NCI-H1436 (cell line): ENCODE results near the gene COL9A3.
A peak's percentile ranks its signal among the peaks of the same experiment; 100 is the strongest.

Experiments used
- DNase-seq: peaks from one replicate; lab custom pipeline; 2025; lab: John Stamatoyannopoulos, UW

The COL9A3 gene

DNA sequence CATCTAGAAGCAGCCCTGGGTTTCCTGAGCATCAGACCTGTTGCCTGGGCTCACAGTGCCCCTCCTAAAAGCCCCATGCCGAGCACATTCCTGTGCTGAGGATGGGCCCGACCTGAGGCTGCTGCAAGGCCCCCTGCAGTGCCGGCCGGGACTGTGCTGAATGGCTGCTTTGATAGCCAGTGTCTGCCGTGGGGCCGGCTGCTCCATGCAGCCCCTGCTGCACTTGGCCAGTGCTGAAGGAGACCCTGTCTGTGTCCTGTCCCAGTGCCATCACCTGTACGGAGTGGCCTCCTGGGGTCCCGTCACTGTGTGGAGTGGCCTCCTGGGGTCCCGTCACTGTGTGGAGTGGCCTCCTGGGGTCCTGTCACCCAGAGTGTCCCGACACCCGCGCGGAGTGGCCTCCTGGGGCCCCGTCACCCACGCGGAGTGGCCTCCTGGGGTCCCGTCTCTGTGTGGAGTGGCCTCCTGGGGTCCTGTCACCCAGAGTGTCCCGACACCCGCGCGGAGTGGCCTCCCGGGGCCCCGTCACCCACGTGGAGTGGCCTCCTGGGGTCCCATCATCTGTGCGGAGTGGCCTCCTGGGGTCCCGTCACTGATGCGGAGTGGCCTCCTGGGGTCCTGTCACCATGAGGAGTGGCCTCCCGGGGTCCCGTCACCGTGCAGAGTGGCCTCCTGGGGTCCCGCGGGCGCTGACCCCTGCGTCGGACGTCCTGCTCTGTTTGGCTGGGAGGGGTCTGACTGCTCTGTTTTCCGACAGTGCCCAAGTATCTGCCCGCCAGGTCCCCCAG lies 7.0 kb downstream of the COL9A3 start:
- DNase-seq, result no peak

DNA sequence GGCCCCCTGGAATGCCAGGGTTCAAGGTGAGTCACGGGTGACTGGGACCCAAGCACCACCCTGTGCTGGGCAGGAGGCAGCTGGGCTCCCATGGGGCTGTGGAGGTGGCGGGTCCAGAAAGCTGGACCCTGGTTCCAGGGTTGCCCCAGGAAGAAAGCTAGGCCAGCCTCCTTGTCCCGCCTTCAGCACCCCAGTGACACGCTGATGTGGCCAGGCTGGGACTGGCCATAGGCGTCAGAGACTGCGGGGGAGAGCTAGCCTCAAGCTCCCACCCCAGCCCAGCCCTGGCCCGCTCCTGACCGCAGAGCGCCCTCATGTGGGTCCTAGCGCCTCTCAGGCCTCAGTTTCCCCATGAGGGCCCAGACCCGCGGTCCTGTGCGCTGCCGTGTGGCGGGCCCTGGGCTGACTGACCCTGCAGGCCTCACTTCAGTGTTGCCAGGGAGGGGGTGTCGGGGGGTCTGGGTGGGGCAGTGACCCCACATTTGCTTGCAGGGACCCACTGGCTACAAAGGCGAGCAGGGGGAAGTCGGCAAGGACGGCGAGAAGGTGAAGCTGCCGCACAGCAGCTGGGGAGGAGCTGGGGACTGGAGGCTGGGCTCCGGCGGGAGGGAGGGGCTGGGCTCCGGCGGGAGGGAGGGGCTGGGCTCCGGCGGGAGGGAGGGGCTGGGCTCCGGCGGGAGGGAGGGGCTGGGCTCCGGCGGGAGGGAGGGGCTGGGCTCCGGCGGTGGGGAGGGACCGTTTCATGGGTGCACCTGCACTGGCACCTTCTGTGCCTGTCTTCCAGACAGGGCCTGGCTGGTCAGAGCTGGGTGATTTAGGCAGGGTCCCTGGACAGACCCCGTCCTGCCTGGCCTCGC lies 7.9 kb downstream of the COL9A3 start:
- peak; percentile 52 for DNase-seq

DNA sequence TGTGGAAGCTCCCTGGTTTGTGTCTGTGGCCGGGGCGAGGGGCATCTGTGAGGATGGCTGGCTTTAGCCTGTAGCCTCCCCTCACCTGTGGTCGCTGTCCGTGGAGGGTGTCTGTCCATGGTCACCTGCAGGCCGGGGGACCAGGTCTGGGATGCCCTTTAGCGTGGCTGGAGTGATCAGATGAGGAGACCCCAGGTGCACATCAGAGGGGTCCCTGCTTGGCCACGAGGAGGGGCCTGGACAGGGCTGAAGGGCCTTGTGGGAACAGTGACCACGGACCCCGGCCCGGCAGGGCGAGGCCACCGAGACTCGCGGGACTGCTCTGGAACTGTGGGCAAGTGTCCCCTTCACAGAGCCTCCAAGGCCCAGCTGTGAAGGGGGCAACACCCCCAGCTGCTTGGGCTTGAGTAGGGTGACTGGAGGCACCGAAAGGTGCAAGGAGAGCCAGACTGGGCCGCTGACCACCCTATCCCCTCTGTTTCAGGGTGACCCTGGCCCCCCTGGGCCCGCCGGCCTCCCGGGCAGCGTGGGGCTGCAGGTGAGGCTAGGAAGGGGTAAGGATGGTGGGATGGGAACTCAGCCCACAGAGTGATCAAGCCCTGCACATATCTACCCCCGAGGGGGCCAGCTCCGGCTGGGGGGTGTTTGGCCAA lies 8.6 kb downstream of the COL9A3 start:
- DNase-seq, result no peak

DNA sequence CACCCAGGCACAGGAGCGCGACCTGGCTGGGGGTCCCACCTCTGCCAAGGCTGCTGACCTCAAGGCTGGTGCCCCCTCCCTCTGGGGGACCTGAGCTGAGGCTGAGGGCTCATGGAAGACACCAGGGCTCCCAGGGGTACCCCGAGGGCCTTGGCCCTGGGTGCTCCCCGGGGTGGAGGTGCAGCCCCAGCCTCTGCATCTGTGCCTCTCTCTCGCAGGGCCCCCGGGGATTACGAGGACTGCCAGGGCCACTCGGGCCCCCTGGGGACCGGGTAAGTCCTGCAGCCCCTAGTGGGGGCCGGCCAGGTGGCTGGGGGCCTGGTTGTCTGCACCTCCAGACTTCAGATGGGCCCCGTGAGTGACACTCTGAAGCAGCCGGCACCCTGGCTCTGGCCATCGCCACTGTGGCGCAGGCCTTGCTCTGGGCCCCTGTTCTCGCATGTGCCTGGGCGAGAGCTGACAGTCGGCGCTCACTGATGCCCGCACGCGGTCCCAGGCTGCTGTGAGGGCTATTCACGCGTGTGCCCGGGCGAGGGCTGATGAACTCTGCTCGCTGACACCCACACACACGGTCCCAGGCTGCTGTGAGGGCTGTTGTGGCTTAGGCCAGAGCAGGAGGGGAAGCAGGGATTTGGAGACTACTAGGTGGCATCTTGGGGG lies 9.3 kb downstream of the COL9A3 start:
- DNase-seq, result no peak

DNA sequence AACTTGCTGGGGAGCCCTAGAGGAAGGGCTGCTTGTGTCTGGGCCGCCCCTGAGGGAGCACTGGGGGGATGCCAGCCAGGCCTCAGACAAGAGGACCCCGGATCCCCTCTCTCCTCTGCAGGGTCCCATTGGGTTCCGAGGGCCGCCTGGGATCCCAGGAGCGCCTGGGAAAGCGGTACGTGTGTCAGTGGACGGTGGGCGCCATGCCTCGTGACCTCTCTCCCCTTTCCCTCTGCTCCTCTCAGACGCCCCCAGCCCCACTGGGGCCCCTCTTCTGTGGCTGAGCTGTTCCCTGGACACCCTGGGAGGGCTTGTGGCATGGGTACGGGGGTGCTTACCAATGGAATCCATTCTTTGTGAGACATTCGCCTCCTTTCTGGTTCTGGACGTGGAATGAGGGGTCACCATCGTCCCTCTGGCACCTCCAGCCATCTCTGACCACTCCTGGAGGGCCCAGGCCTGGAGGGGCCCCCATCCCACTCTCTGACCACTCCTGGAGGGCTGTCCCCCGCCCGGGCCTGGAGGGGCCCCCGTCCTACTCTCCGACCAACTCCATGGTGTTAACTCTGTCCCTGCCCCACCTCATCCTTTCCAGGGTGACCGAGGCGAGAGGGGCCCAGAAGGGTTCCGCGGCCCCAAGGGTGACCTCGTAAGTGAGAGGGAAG lies 9.9 kb downstream of the COL9A3 start:
- no peak for DNase-seq

DNA sequence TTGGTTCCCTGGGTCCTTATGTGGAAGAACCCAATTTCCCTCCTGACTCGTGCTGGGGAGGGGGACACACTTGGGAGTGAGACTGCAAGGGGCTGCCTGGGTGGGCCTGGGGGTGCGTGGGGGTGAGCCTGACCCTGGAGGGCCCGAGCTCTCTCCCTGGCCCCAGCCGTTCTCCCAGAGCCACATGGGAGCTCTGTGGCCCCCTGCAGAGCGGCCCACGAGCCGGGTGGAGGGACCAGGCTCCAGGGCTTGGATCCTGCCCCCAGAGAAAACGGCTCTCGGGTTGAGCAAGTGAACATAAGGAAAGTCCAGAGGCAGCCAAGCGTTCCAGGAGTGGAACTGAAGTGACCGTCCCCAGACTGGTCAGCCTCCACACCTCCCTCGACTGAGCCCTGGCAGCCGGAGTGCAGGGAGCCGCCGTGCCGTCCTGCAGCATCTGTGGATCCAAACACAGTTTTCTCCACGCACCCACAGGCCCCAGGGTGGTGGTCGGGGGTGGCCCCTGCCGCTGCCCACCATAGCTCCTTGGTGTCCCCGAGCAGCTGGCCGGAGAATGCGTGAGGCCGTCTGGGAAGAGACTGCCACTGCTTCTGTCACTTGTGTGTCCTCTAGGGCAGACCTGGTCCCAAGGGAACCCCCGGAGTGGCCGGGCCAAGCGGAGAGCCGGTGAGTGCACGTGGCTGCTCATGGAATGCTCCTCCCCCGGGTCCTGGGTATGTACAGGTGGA lies 10.6 kb downstream of the COL9A3 start:
- no peak for DNase-seq

DNA sequence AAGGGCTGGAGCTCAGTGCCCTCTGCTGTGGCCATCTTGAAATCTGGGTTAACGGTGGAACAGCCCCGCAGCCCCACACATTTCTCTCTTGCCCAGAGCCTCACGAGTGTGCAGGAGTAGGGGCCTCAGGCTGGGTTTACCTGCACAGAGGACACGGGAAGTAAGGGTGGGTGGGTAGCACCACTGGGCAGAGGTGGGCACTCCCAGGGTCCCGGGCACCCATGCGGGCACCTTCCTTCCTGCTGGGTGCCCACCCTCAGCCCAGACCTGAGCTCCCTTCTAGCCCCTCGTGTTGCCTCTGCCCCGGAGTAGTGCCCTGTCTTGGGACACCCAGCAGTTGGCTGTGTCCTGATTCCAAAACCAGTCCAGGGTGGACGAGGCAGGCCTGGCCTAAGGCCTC lies 11.2 kb downstream of the COL9A3 start:
- DNase-seq, result no peak

DNA sequence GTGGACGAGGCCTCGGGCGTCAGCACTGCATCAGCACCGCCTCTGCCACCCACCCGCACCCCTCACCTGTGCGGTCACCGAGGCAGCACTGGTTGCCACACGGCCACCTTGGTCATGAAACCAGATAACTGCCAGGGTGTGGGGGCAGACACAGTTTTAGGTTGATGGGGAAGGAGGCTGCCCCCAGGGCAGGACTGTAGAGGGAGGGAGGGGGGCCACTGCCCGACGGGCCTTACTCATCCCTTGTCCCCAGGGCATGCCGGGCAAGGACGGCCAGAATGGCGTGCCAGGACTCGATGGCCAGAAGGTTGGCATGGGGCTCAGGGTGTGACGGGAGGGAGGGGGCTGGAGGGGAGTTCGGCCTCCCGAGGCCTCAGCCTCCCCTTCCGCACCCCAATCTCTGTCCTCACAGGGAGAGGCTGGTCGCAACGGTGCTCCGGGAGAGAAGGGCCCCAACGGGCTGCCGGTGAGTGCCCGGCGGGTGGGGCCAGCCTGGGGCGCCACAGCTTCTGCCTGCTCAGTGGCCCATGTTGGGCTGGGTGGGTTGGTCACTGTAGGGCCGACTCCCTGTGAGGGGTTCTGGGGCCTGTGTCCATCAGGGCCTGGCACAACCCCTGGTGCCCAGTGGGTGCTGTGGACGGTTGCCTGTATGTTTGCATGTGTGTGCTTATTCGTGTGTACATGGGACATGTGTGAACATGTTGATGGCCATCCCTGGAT lies 11.8 kb downstream of the COL9A3 start:
- no peak for DNase-seq

DNA sequence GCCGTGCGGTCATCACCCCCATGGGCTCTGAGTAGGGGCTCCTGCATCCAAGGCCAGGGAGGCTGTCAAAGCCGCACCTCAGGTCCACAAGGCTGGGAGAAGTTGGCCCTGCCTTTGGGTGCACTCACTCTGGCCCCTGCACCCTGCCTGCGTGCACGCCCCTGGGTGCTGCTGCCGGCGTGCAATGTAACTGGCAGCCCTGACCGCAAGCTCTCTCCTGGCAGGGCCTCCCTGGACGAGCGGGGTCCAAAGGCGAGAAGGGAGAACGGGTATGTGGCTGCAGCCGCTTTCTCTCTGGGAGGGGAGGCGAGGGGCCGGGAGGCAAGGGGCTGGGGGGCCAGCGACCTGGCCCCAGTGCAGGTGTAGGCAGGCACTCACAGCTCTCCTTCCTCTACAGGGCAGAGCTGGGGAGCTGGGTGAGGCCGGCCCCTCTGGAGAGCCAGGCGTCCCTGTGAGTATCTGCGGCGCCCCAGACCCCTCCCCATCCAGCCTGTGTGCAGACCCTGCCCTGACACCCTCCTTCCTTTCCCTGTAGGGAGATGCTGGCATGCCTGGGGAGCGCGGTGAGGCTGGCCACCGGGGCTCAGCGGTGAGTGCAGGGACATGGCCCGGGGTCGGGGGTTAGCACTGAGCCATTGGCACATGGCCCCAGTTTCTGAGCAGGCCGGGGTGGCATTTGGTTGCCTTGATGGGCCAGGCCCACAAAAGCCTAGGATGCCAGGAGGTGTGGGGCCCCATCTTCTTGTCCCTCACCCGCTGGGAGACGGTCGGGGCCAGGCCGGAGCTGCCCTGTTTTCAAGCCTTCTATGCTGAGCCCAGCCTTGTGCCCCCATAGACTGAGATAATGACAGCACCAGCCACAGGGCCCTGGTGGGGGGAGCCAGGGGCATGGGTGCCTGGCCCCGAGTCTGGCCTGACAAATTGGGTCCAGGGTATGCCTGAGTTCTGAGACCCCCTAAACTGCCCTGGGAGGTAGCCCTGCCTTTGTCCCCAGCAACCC lies 12.7 kb downstream of the COL9A3 start:
- no peak for DNase-seq

DNA sequence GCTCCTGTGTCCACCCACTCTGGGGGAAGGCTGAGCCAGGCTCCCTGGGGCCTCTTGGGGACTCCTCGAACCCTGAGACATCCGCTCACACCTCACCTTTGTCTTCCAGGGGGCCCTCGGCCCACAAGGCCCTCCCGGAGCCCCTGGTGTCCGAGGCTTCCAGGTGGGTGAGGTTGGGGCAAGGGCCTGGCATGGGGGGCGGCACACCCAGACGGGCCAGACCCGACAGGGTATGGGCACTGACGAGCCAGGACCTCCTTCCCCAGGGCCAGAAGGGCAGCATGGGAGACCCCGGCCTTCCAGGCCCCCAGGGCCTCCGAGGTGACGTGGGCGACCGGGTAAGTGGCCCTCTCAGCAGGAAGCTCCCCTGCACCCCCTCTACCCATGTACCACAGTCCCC lies 13.4 kb downstream of the COL9A3 start:
- DNase-seq, result no peak

DNA sequence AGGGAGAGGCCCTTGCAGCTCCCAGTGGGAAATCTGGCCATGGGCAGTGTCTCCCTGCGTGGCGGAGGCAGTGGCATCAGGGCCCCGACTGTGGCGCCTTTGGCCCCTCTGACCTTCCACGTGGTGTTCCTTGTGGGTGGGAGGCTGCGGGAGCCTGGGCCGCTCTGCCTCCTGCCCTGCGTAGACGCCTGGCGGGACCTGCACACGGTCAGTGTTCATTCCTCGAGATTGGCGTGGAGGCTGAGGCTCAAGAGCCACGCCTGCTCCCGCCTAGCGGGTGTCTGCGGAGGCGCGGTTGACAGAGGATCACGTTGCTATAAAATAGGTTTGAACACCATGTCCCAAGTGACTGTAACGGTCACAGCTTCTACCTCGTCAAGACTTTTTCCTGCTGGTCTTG lies 14.0 kb downstream of the COL9A3 start:
- DNase-seq, result no peak

DNA sequence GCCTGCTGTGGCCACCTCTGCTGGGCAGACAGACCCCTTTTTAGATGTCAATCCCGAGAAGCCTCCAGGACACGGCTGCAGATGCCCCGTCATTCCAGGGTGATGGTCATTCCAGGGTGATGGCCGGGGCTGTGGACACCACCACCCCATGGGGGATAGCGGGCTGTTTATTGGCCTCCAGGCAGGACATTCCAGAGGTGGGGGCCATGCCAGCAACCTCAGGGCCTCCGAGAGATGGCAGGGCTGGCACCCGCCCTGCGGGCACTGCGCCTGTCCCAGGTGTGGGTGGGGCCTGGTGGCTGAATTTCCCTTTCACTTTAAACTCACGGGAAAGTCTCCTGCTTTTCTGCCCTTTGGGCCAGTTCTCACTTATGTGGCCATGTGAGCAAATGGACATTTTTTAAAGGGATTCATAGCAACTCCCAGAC lies 14.5 kb downstream of the COL9A3 start:
- DNase-seq, result no peak

DNA sequence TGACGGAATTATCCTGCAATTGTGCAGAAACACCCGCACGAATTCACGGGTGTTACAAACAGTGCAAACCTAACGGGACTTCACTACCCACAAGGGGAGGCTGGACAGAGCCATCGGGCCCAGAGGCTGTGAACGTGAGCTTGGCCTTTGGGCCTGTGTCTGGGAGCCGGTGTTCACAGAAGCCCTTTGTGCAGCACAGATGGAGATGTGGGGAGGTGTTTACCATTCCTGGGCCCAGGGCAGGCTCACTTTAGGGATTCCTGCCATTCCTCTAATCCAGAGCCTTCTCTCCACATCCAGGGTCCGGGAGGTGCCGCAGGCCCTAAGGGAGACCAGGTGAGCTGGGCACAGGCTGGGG lies 15.0 kb downstream of the COL9A3 start:
- DNase-seq, result no peak

DNA sequence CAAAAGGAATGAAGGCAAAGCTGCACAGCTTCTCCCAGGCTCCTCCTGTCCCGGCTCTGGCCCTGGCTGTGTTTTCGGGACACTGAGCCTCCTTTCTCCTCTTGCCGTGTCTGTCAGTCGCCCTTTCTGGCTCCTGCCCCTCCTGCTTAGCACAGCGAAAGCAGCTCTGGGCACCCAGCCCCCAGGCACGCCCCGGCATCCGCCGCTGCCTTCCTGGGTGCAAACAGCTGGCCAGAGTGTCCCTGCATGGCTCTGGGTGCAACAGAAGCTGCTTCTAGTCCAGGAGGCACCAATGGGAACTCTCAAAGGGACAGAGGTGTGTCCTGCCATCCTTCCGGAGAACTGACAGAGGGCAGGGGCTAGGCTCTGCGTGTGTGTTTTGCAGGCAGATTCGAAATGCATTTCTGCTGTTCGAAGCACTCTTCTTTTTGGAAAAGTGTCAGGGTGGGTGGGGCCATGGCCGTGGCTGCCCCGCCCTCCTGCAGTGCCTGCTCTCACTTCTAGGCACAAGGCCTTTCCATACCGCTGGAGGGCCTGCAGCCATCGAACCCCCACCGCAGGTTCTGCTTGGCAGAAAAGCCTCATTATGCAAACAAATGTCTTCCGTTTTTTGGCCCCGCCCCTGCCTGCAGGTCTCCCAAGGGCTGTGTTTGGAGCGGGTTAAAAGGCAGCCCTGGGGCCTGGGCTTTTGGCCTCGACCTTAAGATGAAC lies 15.5 kb downstream of the COL9A3 start:
- DNase-seq, result peak; percentile 65

DNA sequence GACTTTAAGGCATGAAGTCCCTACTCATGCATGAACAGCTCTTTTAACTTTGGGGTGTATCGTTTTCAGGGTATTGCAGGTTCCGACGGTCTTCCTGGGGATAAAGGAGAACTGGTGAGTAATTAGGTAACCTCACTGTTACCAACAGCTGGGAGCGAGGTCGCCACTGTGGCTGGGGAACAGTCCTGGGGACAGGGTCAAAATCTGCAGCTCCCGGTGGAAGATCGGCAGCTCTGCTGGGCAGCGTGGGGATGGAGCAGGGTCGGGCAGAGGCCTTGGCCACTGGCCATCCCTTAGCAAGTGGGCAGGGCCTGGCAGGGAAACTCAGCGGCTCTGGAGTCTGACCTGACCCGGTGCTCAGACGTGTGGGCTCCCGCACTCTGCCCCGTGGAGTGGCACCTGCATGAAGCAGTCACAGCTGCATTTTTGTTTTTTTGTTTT lies 16.1 kb downstream of the COL9A3 start:
- no peak for DNase-seq

DNA sequence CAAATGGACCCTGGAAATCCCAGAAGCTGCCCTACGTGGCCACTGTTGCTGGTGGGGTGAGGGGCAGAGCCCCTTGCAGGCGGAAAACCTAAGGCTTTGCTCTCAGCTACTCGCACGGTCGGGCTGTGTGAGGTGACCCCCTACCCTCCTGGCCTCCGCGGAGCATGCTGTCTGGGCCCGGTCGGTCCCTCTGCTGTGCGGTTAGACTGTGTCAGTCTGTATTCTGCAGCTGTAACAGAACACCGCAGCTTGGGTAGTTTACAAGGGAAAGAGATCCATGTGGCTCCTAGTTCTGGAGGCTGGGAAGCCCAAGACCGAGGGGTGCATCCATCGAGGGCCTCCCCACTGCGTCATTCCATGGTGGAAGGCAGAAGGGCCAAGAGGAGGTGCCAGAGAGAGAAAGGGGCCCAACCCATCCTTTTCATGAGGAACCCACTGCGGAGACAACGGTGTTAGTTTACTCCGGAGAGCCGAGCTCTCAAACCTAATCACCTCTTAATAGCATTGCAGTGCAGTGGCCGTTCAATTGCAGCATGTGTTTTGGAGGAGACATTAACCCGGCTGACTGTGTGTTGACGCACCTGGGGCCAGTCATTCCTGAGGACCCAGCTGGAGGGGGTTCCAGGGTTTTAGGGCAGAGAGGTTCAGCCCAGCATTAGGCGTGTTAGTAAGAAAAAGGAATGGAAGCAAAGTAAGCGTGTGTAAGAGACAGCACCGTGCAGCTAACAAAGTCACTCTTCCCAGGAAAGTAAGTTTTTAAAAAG lies 18.3 kb downstream of the COL9A3 start:
- no peak for DNase-seq
